ENCODE measurements around the gene VPS51. TPM values are rescaled to one million over a fixed set of nuclear protein-coding genes. Genes with fewer than 3 reads are reported as not detected.

The VPS51 gene
- total and polyA plus RNA-seq, 9 of the 15 experiments (the other 6 are each of a cell fraction or from before 2014, with no cell fraction given): 1.8 to 143 (median 46.8) TPM

DNA sequence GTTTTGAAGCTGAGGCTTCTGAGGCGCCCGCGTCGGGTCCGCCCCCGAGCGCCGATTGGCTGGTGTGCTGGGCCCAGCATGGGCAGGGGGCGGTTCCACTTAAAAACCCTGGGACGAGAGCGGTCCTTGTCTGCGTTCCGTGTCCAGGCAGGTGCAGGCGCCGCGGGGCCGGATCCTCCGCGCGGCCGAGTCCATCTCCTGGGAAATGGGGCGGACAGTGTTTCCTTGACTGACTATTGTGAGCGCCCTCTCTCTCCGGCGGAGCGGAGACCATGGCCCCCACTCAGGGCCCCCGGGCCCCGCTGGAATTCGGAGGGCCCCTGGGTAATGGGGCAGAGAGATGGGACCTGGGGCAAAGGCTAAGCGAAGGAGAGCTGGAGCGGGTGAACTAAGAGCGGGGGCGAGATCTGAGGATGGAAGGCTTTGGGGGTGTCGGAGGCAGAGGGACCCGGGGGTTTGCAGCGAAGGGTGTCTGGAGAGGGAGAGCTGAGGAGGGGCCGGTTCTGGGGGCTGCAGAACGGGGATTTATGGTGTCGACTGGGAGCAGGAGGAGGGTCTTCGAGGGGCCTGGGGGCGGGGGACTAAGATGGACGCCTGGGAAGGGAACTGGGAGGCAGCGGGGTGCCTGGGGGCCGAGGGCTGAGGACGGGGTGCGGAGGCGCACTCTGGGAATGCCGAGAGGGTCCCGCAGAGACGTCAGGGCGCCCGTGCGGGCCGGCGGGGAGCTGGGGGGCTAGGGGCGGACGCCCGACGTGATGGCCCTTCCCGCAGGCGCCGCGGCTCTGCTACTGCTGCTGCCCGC, 15.9 kb downstream of the VPS51 start, which contains the start of gene TM7SF2 (continued):
- TF ChIP-seq, protein P1, sequence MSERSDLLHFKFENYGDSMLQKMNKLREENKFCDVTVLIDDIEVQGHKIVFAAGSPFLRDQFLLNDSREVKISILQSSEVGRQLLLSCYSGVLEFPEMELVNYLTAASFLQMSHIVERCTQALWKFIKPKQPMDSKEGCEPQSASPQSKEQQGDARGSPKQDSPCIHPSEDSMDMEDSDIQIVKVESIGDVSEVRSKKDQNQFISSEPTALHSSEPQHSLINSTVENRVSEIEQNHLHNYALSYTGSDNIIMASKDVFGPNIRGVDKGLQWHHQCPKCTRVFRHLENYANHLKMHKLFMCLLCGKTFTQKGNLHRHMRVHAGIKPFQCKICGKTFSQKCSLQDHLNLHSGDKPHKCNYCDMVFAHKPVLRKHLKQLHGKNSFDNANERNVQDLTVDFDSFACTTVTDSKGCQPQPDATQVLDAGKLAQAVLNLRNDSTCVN (CRISPR knock-in tag; IDR thresholded peaks at IDR 0.05): peak; percentile 55; the same call in 1 of the 2 replicates
- TF ChIP-seq PTRF (tag; IDR thresholded peaks at IDR 0.05) (no peak), KDM4B (IDR thresholded peaks at IDR 0.05; ENCODE audit: borderline replicate concordance in 2 of 2, low read depth in 1 of 2) (0 out of 4 replicates have a peak, but pooled peaks of 1 of the 2 experiments have one; percentile 15), RFX7 (CRISPR knock-in tag; IDR thresholded peaks at IDR 0.05) (no peak), FOXJ3 (CRISPR knock-in tag; IDR thresholded peaks at IDR 0.05) (no peak), BRD9 (IDR thresholded peaks at IDR 0.05; ENCODE audit: low read depth, partially characterized antibody) (no peak), RBM25 (IDR thresholded peaks at IDR 0.05; ENCODE audit: low read depth, low read length, severe bottlenecking) (no peak), COPS2 (conservative IDR thresholded peaks at IDR 0.05) (no peak), CBX8 (IDR thresholded peaks at IDR 0.05; ENCODE audit: borderline replicate concordance, extremely low read depth, low read depth, low read length, poor library complexity, severe bottlenecking) (no peak), ZNF140 (CRISPR knock-in tag; IDR thresholded peaks at IDR 0.05) (no peak), GATAD2A (IDR thresholded peaks at IDR 0.05) (no peak), NR2C2 (CRISPR knock-in tag; IDR thresholded peaks at IDR 0.05) (no peak), NR2C2 (tag; IDR thresholded peaks at IDR 0.05) (no peak), XRCC5 (IDR thresholded peaks at IDR 0.05; ENCODE audit: low read depth, low read length) (no peak), KLF1 (tag; IDR thresholded peaks at IDR 0.05) (no peak), MCM3 (IDR thresholded peaks at IDR 0.05) (no peak), NFE2 (IDR thresholded peaks at IDR 0.05; ENCODE audit: low read depth) (no peak), ZNF586 (CRISPR knock-in tag; conservative IDR thresholded peaks at IDR 0.05) (0 out of 2 replicates have a peak, but pooled peaks have one; percentile 35), CBX2 (IDR thresholded peaks at IDR 0.05; ENCODE audit: insufficient read depth, low read length, poor library complexity, severe bottlenecking) (no peak), NUFIP1 (IDR thresholded peaks at IDR 0.05; ENCODE audit: partially characterized antibody) (no peak), ZNF695 (CRISPR knock-in tag; IDR thresholded peaks at IDR 0.05) (no peak)
- TF ChIP-seq, protein P2, sequence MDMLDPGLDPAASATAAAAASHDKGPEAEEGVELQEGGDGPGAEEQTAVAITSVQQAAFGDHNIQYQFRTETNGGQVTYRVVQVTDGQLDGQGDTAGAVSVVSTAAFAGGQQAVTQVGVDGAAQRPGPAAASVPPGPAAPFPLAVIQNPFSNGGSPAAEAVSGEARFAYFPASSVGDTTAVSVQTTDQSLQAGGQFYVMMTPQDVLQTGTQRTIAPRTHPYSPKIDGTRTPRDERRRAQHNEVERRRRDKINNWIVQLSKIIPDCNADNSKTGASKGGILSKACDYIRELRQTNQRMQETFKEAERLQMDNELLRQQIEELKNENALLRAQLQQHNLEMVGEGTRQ (CRISPR knock-in tag; IDR thresholded peaks at IDR 0.05): no peak
- TF ChIP-seq, protein P3, sequence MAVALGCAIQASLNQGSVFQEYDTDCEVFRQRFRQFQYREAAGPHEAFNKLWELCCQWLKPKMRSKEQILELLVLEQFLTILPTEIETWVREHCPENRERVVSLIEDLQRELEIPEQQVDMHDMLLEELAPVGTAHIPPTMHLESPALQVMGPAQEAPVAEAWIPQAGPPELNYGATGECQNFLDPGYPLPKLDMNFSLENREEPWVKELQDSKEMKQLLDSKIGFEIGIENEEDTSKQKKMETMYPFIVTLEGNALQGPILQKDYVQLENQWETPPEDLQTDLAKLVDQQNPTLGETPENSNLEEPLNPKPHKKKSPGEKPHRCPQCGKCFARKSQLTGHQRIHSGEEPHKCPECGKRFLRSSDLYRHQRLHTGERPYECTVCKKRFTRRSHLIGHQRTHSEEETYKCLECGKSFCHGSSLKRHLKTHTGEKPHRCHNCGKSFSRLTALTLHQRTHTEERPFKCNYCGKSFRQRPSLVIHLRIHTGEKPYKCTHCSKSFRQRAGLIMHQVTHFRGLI (CRISPR knock-in tag; IDR thresholded peaks at IDR 0.05): no peak
- TF ChIP-seq, protein P4, sequence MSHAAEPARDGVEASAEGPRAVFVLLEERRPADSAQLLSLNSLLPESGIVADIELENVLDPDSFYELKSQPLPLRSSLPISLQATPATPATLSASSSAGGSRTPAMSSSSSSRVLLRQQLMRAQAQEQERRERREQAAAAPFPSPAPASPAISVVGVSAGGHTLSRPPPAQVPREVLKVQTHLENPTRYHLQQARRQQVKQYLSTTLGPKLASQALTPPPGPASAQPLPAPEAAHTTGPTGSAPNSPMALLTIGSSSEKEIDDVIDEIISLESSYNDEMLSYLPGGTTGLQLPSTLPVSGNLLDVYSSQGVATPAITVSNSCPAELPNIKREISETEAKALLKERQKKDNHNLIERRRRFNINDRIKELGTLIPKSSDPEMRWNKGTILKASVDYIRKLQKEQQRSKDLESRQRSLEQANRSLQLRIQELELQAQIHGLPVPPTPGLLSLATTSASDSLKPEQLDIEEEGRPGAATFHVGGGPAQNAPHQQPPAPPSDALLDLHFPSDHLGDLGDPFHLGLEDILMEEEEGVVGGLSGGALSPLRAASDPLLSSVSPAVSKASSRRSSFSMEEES (CRISPR knock-in tag; IDR thresholded peaks at IDR 0.05): no peak

Measured in K562 (cell line).